B cell (primary cell): Measurements from ENCODE around the gene KCNQ1OT1. TPM values are rescaled to one million over a fixed set of nuclear protein-coding genes. Genes with fewer than 3 reads are reported as not detected.

Source experiments
- ATAC-seq: fragments of 200-7000 bp; cut with Tn5 transposase; one replicate; pipeline ENCODE4 v1.10.0; 2021; ENCODE audit warnings: low read depth, mild to moderate bottlenecking, moderate number of reproducible peaks, moderate library complexity
- CTCF ChIA-PET: fragments of 350-600 bp; sonication (Branson Sonifier 250); formaldehyde crosslinking; loops from one replicate; lab custom pipeline; 2021; ENCODE audit warnings: antibody characterized with exemption, inconsistent platforms; lab: Charles Lee
- POLR2A ChIA-PET: fragments of 350-600 bp; sonication (Branson Sonifier 250); formaldehyde crosslinking; loops from one replicate; lab custom pipeline; 2021; ENCODE audit warnings: antibody characterized with exemption; lab: Charles Lee
- DNase-seq: peaks from one replicate; pipeline ENCODE4 v3.0.0; 2013
- H2AFZ ChIP-seq: 2 replicates; pipeline ENCODE4 v1.6.1; 2012; ENCODE audit warnings: mild to moderate bottlenecking, low read depth, low read length; ENCODE audit not compliant: insufficient read depth, poor library complexity, severe bottlenecking
- H3K27ac ChIP-seq, 2 donors: 1 replicate in 1 of 2; 2 replicates in 1 of 2; pipeline ENCODE4 v1.5.1; 2012 to 2013; ENCODE audit warnings: low read length in 2 of 2, mild to moderate bottlenecking in 2 of 2, moderate library complexity in 1 of 2
- H3K27me3 ChIP-seq, 4 experiments: fragments of 200-600 bp in 1 of 4; sonication (generic) in 1 of 4; replicated peaks in 1 of 4; 1 replicate in 2 of 4; 2 replicates in 2 of 4; pipeline versions ENCODE4 v1.6.1 to v1.7.0; 2013 to 2016; ENCODE audit warnings: low read length in 3 of 4, mild to moderate bottlenecking in 2 of 4, mixed read lengths in 1 of 4, moderate library complexity in 1 of 4; ENCODE audit not compliant: insufficient read depth in 4 of 4, control insufficient read depth in 3 of 4; ENCODE audit errors: control extremely low read depth in 1 of 4
- H3K36me3 ChIP-seq, 2 experiments: replicated peaks in 1 of 2; 1 replicate in 1 of 2; 2 replicates in 1 of 2; pipeline versions ENCODE4 v1.6.1 to v1.7.1; 2013; ENCODE audit warnings: low read length in 1 of 2; ENCODE audit not compliant: insufficient read depth in 2 of 2, control insufficient read depth in 1 of 2; ENCODE audit errors: control extremely low read depth in 1 of 2, extremely low read depth in 1 of 2
- H3K4me1 ChIP-seq, 2 donors: fragments of 200-600 bp in 1 of 2; sonication (generic) in 1 of 2; 1 replicate in 1 of 2; 2 replicates in 1 of 2; pipeline versions ENCODE4 v1.5.1 to v1.6.1; 2013 to 2017; ENCODE audit warnings: low read length in 2 of 2; ENCODE audit not compliant: control insufficient read depth in 2 of 2, insufficient read depth in 2 of 2
- H3K4me2 ChIP-seq: replicated peaks from 2 replicates; pipeline ENCODE3; 2012; ENCODE audit warnings: mild to moderate bottlenecking, low read depth, low read length; ENCODE audit not compliant: poor library complexity, severe bottlenecking
- H3K4me3 ChIP-seq, 5 experiments: fragments of 200-600 bp in 1 of 5; sonication (generic) in 1 of 5; 1 replicate in 3 of 5; 2 replicates in 2 of 5; pipeline versions ENCODE4 v1.5.1 to v1.7.0; 2011 to 2016; ENCODE audit warnings: low read length in 4 of 5, mild to moderate bottlenecking in 4 of 5, low read depth in 2 of 5, control low read depth in 1 of 5, moderate library complexity in 1 of 5; ENCODE audit not compliant: insufficient read depth in 1 of 5; ENCODE audit errors: control extremely low read depth in 1 of 5, extremely low read depth in 1 of 5
- H3K79me2 ChIP-seq: fragments of 200-600 bp; sonication (generic); one replicate; pipeline ENCODE4 v1.6.0; 2016; ENCODE audit warnings: low read length; ENCODE audit not compliant: control insufficient read depth, insufficient read depth
- H3K9ac ChIP-seq: fragments of 200-600 bp; sonication (generic); 2 replicates; pipeline ENCODE4 v1.6.1; 2017; ENCODE audit warnings: mild to moderate bottlenecking, low read length, moderate library complexity
- H3K9me3 ChIP-seq, 3 donors: one replicate each; pipeline versions ENCODE4 v1.6.1 to v1.7.1; 2013; ENCODE audit warnings: low read length in 2 of 3; ENCODE audit not compliant: control insufficient read depth in 2 of 3, insufficient read depth in 1 of 3; ENCODE audit errors: control extremely low read depth in 1 of 3
- H4K20me1 ChIP-seq: 2 replicates; pipeline ENCODE4 v1.6.0; 2012; ENCODE audit warnings: mild to moderate bottlenecking, low read length; ENCODE audit not compliant: insufficient read depth, control insufficient read depth, poor library complexity, severe bottlenecking
- H3K27ac Mint-ChIP-seq: one replicate; pipeline ENCODE4 v1.8.0; 2021; ENCODE audit warnings: mixed read lengths
- H3K27me3 Mint-ChIP-seq: one replicate; pipeline ENCODE4 v1.8.0; 2021; ENCODE audit warnings: mixed read lengths
- H3K4me1 Mint-ChIP-seq: one replicate; pipeline ENCODE4 v1.8.0; 2021; ENCODE audit warnings: mixed read lengths
- H3K4me3 Mint-ChIP-seq: one replicate; pipeline ENCODE4 v1.8.0; 2021; ENCODE audit warnings: mixed read lengths
- H3K9me3 Mint-ChIP-seq: one replicate; pipeline ENCODE4 v1.8.0; 2022; ENCODE audit warnings: mixed read lengths; ENCODE audit not compliant: insufficient read depth
- CTCF ChIP-seq: fragments of 200-600 bp; IDR thresholded peaks from one replicate; pipeline ENCODE4 v1.8.0; 2022; ENCODE audit warnings: antibody characterized with exemption, mild to moderate bottlenecking
- EZH2 ChIP-seq: IDR thresholded peaks from 2 replicates; pipeline ENCODE4 v1.6.1; 2012; ENCODE audit warnings: borderline replicate concordance, low read depth, mild to moderate bottlenecking, moderate library complexity, low read length; ENCODE audit not compliant: insufficient read depth, poor library complexity, severe bottlenecking
- WGBS: methylation state at CpG from one replicate; pipeline ENCODE4 v1.1.5; 2013; ENCODE audit warnings: missing lambda C conversion rate; ENCODE audit not compliant: insufficient coverage; 5-methylcytosine and 5-hydroxymethylcytosine counted together
- intact Hi-C: fragments of 100-400 bp; cut with micrococcal nuclease; formaldehyde crosslinking; loops from one replicate; pipeline ENCODE4 v1.10.0; 2022
- polyA plus RNA-seq: library from polyadenylated mRNA; depleted of rRNA; stranded (reverse); fragments of >200 nt; gene quantifications from 2 replicates; pipeline ENCODE4 v1.2.3, GENCODE V29; 2012
- total RNA-seq, 2 donors: library from RNA; stranded (reverse); fragments of 120-200 nt in 1 of 2; gene quantifications; 1 replicate in 1 of 2; 2 replicates in 1 of 2; pipeline versions ENCODE4 v1.2.3 to v1.2.4, GENCODE V29; 2013 to 2022

KCNQ1OT1 gene
- total and polyA plus RNA-seq, 2 donors (not counting 1 experiment from before 2014, with no cell fraction given) = 0.03 to 0.89 TPM

GRCh38 chr11:2681408-2682145 is 18.2 kb downstream of the KCNQ1OT1 start:
- Histone ChIP-seq H3K4me2 (peak overlapping the region; percentile 56), H3K9me3 (no peaks in the 10 kb centered on the region), H3K27me3 (no peaks in the 10 kb centered on the region), H3K9ac (no peak overlapping the region), H3K79me2 (no peaks in the 10 kb centered on the region), H3K4me3 (no peak overlapping the region), H3K27ac (peak overlapping the region in 1 of 2 donors; percentile 52), H3K36me3 (no peaks in the 10 kb centered on the region), H3K4me1 (peaks cover 17 to 22% of the 10 kb centered on the region in 2 donors), H2AFZ (no peak overlapping the region), H4K20me1 (no peaks in the 10 kb centered on the region)
- no peaks in the 10 kb centered on the region for H3K27me3 Mint-ChIP-seq
- peak overlapping the region; percentile 2 for H3K4me3 Mint-ChIP-seq
- 59% methylated on average over 4 of the region's 5 CpGs for WGBS
- TF ChIP-seq CTCF (no peak), EZH2 (no peak)
- H3K4me1 Mint-ChIP-seq = peaks cover 26% of the 10 kb centered on the region
- DNase-seq (no peak), ATAC-seq (peak; percentile 21)
- CTCF ChIA-PET = interaction anchor here (1.3 kb wide), 1 partner anchor 149 kb away, joined by 4 read pairs; no protein-coding TSS in a partner anchor
- H3K9me3 Mint-ChIP-seq = no peaks in the 10 kb centered on the region
- intact Hi-C loops = no loop called here
- H3K27ac Mint-ChIP-seq = peak overlapping the region; percentile 72
- POLR2A ChIA-PET = no interaction called here

- no peak overlapping the region for H3K27ac Mint-ChIP-seq
- Histone ChIP-seq H3K27me3 (no peaks in the 10 kb centered on the region), H3K4me2 (no peak overlapping the region), H3K9ac (no peak overlapping the region), H2AFZ (no peak overlapping the region), H3K4me1 (peaks cover 21 to 27% of the 10 kb centered on the region in 2 donors), H3K36me3 (no peaks in the 10 kb centered on the region), H3K4me3 (no peak overlapping the region), H4K20me1 (no peaks in the 10 kb centered on the region), H3K79me2 (no peaks in the 10 kb centered on the region), H3K9me3 (no peaks in the 10 kb centered on the region), H3K27ac (no peak overlapping the region)
- no peaks in the 10 kb centered on the region for H3K9me3 Mint-ChIP-seq
- DNase-seq = no peak
- no peak for TF ChIP-seq EZH2
- TF ChIP-seq CTCF = no peak
- ChIA-PET POLR2A (no interaction called here), CTCF (no interaction called here)
- ATAC-seq = no peak
- peaks cover 33% of the 10 kb centered on the region for H3K4me1 Mint-ChIP-seq
- intact Hi-C loops = no loop called here
- no peaks in the 10 kb centered on the region for H3K27me3 Mint-ChIP-seq
- no peak overlapping the region for H3K4me3 Mint-ChIP-seq
- WGBS = 88% methylated on average over 1 of the region's 2 CpGs
These were observed 20.6 kb downstream of the KCNQ1OT1 start for GRCh38 chr11:2679011-2679676.
